ENCODE data around the gene TAB2. TPM values are rescaled to one million over a fixed set of nuclear protein-coding genes. Genes with fewer than 3 reads are reported as not detected.

The TAB2 gene
- total and polyA plus RNA-seq, 2 donors (not counting 1 experiment from before 2014, with no cell fraction given): 31.6 to 88.5 TPM

DNA sequence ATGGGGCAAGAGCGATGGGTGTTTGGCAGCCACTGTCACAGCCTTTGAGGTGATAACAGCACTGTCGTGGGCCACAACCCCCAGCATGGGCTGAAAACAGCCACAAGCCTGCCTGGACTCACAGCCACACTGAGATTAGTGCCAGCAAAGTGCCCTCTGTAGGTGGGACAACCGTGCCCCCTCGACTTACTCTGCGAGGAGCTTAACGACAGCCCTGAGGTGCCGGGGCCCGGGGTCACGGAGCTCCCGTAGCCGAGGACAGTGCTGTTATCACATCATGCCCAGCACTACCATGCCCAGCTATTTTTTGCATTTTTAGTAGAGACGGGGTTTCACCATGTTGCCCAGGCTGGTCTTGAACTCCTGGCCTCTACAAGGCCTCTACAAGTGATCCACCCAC, 119.1 kb downstream of the TAB2 start:
- Histone ChIP-seq H3K4me3 (ENCODE audit: control extremely low read depth in 1 of 5, extremely low read depth in 1 of 5, insufficient read depth in 1 of 5, low read depth in 2 of 5, low read length in 4 of 5) (no peak overlapping the region), H3K27me3 (replicated peaks in 1 of 4; ENCODE audit: control extremely low read depth in 1 of 4, control insufficient read depth in 3 of 4, insufficient read depth in 4 of 4, low read length in 3 of 4) (no peaks in the 10 kb centered on the region), H3K9ac (ENCODE audit: low read length) (no peak overlapping the region), H3K4me1 (ENCODE audit: control insufficient read depth in 2 of 2, insufficient read depth in 2 of 2, low read length in 2 of 2) (peaks cover 6 to 11% of the 10 kb centered on the region in 2 donors), H3K4me2 (replicated peaks; ENCODE audit: low read depth, low read length, poor library complexity, severe bottlenecking) (no peak overlapping the region), H3K36me3 (replicated peaks in 1 of 2; ENCODE audit: control extremely low read depth in 1 of 2, control insufficient read depth in 1 of 2, extremely low read depth in 1 of 2, insufficient read depth in 2 of 2, low read length in 1 of 2) (no peaks in the 10 kb centered on the region), H3K79me2 (ENCODE audit: control insufficient read depth, insufficient read depth, low read length) (no peaks in the 10 kb centered on the region), H3K27ac (ENCODE audit: low read length in 2 of 2) (no peak overlapping the region), H2AFZ (ENCODE audit: insufficient read depth, low read depth, low read length, poor library complexity, severe bottlenecking) (no peak overlapping the region), H3K9me3 (ENCODE audit: control extremely low read depth in 1 of 3, control insufficient read depth in 2 of 3, insufficient read depth in 1 of 3, low read length in 2 of 3) (no peaks in the 10 kb centered on the region), H4K20me1 (ENCODE audit: control insufficient read depth, insufficient read depth, low read length, poor library complexity, severe bottlenecking) (no peaks in the 10 kb centered on the region)
- Mint-ChIP-seq H3K4me1 (peaks cover 33% of the 10 kb centered on the region), H3K27ac (no peak overlapping the region), H3K9me3 (ENCODE audit: insufficient read depth) (no peaks in the 10 kb centered on the region), H3K4me3 (no peak overlapping the region), H3K27me3 (no peaks in the 10 kb centered on the region)
- POLR2A ChIA-PET: no interaction called here
- CTCF ChIA-PET: interaction anchor here (0.6 to 8.4 kb wide), 4 partner anchors 39 to 408 kb away, joined by 4 to 201 read pairs (median 109); no protein-coding TSS in a partner anchor
- DNase-seq (no peak), ATAC-seq (ENCODE audit: low read depth) (no peak)
- 92% methylated on average over 9 of the region's 12 CpGs for WGBS (ENCODE audit: insufficient coverage)
- intact Hi-C loops (cut with micrococcal nuclease): no loop called here
- TF ChIP-seq EZH2 (IDR thresholded peaks at IDR 0.05; ENCODE audit: borderline replicate concordance, insufficient read depth, low read depth, low read length, poor library complexity, severe bottlenecking): no peak
- no peak for TF ChIP-seq CTCF (IDR thresholded peaks at IDR 0.05)

DNA sequence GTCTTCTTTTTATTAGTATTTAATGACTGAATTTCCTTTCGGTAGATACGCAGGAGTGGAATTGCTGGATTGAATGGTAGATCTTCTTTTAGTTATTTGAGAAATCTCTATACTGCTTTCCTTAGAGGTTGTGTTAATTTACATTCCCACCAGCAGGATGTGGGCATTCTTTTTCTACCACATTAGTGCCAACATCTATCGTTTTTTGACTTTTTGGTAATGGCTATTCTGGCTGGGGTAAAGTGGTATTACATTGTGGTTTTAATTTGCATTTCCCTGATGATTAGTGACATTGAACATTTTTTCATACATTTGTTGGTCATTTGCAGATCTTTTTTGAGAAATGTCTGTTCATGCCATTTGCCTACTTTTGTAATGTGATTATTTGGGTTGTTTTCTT, 119.7 kb downstream of the TAB2 start:
- no peaks in the 10 kb centered on the region for H4K20me1 ChIP-seq (ENCODE audit: control insufficient read depth, insufficient read depth, low read length, poor library complexity, severe bottlenecking)
- ATAC-seq (ENCODE audit: low read depth) (no peak), DNase-seq (no peak)
- H2AFZ ChIP-seq (ENCODE audit: insufficient read depth, low read depth, low read length, poor library complexity, severe bottlenecking): no peak overlapping the region
- no peak for TF ChIP-seq EZH2 (IDR thresholded peaks at IDR 0.05; ENCODE audit: borderline replicate concordance, insufficient read depth, low read depth, low read length, poor library complexity, severe bottlenecking)
- TF ChIP-seq CTCF (IDR thresholded peaks at IDR 0.05): no peak
- no peak overlapping the region for H3K9ac ChIP-seq (ENCODE audit: low read length)
- intact Hi-C loops (cut with micrococcal nuclease): no loop called here
- WGBS (ENCODE audit: insufficient coverage): no CpG with 5 or more reads among the region's 3 CpGs
- H3K4me3 ChIP-seq (ENCODE audit: control extremely low read depth in 1 of 5, extremely low read depth in 1 of 5, insufficient read depth in 1 of 5, low read depth in 2 of 5, low read length in 4 of 5): no peak overlapping the region
- H3K27ac Mint-ChIP-seq: no peak overlapping the region
- no peaks in the 10 kb centered on the region for H3K9me3 Mint-ChIP-seq (ENCODE audit: insufficient read depth)
- H3K4me3 Mint-ChIP-seq: no peak overlapping the region
- no peak overlapping the region for H3K4me2 ChIP-seq (replicated peaks; ENCODE audit: low read depth, low read length, poor library complexity, severe bottlenecking)
- no peaks in the 10 kb centered on the region for H3K27me3 Mint-ChIP-seq
- no peaks in the 10 kb centered on the region for H3K79me2 ChIP-seq (ENCODE audit: control insufficient read depth, insufficient read depth, low read length)
- ChIA-PET CTCF (interaction anchor here (0.6 kb wide), 1 partner anchor 40 kb away, joined by 4 read pairs; no protein-coding TSS in a partner anchor), POLR2A (no interaction called here)
- H3K27me3 ChIP-seq (replicated peaks in 1 of 4; ENCODE audit: control extremely low read depth in 1 of 4, control insufficient read depth in 3 of 4, insufficient read depth in 4 of 4, low read length in 3 of 4): no peaks in the 10 kb centered on the region
- no peak overlapping the region for H3K27ac ChIP-seq (ENCODE audit: low read length in 2 of 2)
- peaks cover 6% of the 10 kb centered on the region in 2 donors for H3K4me1 ChIP-seq (ENCODE audit: control insufficient read depth in 2 of 2, insufficient read depth in 2 of 2, low read length in 2 of 2)
- H3K9me3 ChIP-seq (ENCODE audit: control extremely low read depth in 1 of 3, control insufficient read depth in 2 of 3, insufficient read depth in 1 of 3, low read length in 2 of 3): no peaks in the 10 kb centered on the region
- H3K4me1 Mint-ChIP-seq: peaks cover 29% of the 10 kb centered on the region
- no peaks in the 10 kb centered on the region for H3K36me3 ChIP-seq (replicated peaks in 1 of 2; ENCODE audit: control extremely low read depth in 1 of 2, control insufficient read depth in 1 of 2, extremely low read depth in 1 of 2, insufficient read depth in 2 of 2, low read length in 1 of 2)
